Measurements from ENCODE around the gene SIDT1.
A peak's percentile ranks its signal among the peaks of the same experiment; 100 is the strongest.
"Not testable (repeated sequence)": the region's sequence is repeated elsewhere in the genome, so short reads cannot be mapped to it uniquely, and the experiment has no call there.

Gene SIDT1

DNA sequence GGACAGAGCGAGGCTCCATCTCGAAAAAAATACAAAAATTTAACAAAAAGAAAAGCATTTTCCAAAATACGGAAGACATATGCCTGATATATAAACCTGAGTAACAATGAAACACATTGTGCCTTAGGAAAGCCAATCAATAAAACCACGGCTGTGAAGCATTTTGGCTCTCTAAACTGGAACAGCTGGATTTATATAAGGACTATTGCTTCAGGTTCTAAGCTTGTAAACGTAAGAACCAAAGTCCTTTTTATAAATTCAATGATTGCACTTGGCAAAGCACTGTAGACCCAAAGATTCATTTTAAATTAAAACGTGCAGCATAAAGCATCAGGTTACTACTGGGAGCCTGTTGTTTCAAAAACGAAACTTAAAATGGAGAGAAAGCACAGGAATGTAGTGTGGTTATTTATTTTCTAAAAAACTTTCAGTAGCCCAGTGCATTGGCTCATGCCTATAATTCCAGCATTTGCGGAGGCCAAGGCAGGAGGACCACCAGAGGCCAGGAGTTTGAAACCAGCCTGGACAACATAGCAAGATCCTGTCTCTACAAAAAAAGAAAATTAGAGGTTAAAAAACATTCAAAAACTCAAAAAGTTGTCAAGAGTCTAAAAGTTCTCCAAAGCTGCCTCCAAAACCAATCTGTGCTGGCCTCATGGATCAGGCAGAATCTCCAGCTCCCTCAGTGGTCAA lies 102.6 kb downstream of the SIDT1 start:
- DNase-seq (ENCODE audit: low spot score) = no peak

- not testable (repeated sequence) for DNase-seq (ENCODE audit: low spot score)
Observed at GRCh38 chr3:113636034-113636433, 103.7 kb downstream of the SIDT1 start.

GRCh38 chr3:113637756-113638155 lies 105.4 kb downstream of the SIDT1 start:
- no peak for DNase-seq (ENCODE audit: low spot score)

GRCh38 chr3:113638910-113639309 lies 106.6 kb downstream of the SIDT1 start:
- DNase-seq (ENCODE audit: low spot score) = no peak

DNA sequence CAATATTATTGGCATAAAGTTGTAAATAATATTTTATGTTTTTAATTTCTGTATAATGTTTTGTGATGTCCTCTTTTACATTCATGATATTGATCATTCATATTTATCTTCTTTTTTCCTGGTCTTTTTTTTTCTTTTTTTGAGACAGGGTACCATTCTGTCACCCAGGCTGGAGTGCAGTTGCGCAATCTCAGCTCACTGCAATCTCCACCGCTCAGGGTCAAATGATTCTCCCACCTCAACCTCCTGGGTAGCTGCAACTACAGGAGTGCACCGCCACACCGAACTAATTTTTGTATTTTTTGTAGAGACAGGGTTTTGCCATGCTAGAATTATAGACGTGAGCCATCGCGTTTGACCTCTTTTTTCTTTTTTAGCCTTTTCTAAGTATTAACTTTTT lies 111.2 kb downstream of the SIDT1 start:
- no peak for DNase-seq (ENCODE audit: low spot score)

DNA sequence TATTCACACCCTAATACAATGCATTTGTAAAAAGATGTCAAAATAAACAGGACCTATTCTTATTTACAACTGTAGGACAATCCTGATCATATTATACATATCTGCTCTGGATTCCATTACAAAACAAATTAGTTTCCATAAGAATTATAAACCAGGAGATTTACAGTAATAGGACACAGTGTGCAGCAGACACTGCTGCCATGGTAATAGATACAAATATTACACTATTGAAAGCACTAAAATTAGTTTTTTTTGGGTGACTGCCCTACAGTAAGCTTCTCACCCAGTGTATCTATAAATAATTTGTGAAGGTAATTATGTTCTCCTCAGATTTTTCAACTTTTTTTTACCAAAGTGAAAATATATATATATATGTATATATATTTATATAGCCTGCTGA lies 116.2 kb downstream of the SIDT1 start:
- no peak for DNase-seq (ENCODE audit: low spot score)

DNA sequence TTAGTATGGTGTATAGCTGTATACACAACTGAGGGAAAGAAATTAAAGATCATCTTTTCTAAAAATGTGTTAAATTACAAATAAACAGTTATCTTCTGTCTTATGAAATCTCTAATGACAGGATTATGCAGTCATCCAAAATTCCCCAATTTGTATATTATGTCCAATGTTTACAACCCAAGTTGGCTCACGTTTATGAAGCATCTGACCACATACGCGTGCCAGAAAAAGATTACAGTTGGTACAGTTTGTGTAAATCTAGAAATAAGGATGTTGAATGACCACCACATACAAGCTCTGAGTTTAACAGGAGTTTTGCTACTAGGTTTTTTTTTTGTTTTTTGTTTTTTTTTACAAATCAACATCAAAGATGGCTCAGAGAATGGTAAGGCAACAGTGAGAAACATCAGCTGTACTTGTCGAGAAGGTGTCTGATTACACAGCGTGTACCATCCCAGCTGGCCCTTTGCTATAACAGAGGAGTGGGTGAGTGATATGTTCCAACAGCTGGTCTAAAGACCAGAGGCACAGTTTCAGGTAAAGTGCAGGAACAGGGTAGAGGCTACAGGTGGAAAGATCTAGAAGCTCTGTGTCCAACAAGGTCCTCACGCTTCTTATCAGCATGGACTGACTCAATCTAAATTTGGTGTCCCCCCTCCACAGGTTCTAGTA lies 117.0 kb downstream of the SIDT1 start:
- no peak for DNase-seq (ENCODE audit: low spot score)

DNA sequence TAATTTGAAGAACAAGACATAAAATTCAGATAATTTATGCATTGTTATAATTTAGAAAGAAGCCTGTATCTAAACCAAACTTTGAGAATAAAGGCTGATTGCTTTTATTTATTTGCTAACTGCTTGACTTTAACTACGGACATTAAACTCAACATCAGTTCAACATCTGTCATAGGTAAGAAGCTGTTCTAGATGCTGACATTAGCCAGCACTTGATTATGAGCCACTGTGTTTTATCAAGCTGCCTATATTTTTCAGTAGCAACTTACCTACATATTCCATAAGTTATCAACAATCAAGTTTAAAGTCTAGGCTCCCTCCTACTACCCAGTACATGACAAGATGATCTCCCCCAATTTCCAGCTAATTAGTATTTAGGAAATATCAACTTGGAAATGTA lies 122.0 kb downstream of the SIDT1 start:
- no peak for DNase-seq (ENCODE audit: low spot score)

GRCh38 chr3:113654851-113655250 lies 122.5 kb downstream of the SIDT1 start:
- no peak for DNase-seq (ENCODE audit: low spot score)

DNA sequence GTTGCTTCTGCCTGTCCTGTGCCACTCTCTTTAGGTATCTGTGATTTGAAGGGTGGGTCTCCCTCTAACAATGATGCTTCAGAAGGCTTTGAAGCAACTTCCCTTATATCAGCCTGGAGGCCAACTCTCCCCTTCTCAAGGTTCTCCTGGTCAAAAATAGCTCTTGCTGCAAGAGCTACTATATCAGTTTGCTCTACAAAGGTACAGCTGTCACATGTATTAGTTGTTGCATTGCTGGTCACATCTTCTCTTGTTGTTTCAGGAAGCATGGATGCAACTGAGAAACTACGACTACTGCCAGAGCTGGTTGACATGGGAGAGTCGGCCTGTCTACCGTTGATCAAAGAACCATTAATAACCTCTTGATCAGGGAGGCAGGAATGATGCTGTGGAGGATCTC lies 125.8 kb downstream of the SIDT1 start:
- DNase-seq (ENCODE audit: low spot score) = no peak

- DNase-seq (ENCODE audit: low spot score) = no peak
Observed at GRCh38 chr3:113659101-113659541, 126.8 kb downstream of the SIDT1 start.

DNA sequence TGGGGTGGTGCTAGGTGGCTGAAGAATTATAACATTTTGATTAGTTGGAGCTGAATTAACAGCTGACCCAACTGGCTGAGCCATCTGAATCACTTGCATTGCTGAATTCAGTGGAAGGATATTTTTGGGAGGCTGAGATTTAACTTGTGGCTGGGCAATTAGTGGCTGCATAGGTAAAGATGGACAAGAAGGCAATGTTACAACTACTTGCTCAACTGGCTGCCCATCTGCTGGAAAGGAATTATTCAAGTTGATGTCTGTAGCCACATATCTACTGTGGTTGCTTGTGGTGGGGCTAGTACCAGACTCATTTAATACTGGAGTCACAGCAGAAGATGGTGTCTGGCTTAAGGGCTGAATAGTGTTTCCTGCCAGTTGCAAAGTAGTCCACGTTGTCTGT lies 127.6 kb downstream of the SIDT1 start:
- no peak for DNase-seq (ENCODE audit: low spot score)

GRCh38 chr3:113660458-113660857 lies 128.1 kb downstream of the SIDT1 start:
- no peak for DNase-seq (ENCODE audit: low spot score)

DNA sequence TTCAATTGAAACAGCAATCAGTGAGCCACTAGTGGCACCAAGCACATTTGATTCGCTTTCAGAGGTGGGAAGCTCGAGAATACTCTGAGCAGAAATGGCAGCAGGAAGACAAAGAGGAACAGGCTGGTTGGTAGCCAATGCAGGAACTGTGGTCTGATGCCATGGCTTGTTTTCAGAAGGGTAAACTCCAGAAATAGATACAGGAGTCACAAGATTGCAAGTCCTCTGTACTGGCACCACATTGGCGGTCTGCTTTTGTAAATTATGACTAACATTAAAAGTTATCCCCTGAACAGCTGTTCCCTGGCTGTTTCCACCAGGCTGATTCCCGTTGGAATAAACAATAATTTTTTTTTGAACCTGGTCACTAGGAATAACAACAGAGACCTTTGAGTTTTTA lies 128.5 kb downstream of the SIDT1 start:
- no peak for DNase-seq (ENCODE audit: low spot score)

GRCh38 chr3:113662824-113663223 lies 130.5 kb downstream of the SIDT1 start:
- no peak for DNase-seq (ENCODE audit: low spot score)

GRCh38 chr3:113663324-113663750 lies 131.0 kb downstream of the SIDT1 start:
- peak; percentile 24 for DNase-seq (ENCODE audit: low spot score)

DNA sequence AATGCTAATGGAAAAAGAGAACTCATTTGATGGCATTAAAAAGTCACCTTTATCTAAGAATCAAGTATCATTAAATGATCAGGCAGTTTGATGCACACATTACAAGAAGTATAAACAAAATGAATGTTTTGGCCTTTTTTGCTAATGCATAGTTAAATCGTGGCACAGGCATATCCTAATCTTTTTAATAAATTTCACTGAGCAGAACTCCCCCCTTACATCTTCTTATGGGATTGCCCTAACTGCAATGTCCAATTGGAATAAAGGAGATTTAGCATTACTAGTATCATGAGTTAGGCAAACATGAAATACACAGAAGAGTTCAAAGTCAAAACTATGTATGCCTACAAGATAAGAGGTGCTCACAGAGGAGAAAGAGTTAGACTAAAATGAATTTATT lies 131.4 kb downstream of the SIDT1 start:
- no peak for DNase-seq (ENCODE audit: low spot score)

DNA sequence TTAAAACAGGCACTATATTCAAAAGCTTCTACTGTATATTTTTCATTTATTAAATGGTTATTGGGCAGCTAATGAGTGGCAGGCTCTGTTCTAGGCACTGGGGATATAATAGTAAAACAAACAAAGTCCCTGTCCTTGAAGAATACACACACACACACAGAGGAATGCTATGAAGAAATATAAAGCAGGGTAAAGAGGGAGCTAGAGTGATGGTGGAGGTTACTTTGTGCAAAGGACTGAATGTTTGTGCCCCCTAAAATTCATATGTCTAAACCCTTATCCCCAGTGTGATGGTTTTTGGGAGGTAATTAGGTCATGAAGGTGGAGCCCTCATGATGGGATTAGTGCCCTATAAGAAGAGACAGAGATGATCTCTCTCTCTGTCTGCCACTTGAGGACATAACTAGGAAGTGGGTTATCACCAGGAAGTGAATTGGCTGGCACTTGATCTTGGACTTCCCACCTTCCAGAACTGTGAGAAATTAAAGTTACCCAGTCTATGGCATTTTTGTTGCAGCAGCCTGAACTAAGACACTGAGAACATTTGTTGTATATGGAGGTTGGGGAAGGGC lies 132.3 kb downstream of the SIDT1 start:
- no peak for DNase-seq (ENCODE audit: low spot score)

DNA sequence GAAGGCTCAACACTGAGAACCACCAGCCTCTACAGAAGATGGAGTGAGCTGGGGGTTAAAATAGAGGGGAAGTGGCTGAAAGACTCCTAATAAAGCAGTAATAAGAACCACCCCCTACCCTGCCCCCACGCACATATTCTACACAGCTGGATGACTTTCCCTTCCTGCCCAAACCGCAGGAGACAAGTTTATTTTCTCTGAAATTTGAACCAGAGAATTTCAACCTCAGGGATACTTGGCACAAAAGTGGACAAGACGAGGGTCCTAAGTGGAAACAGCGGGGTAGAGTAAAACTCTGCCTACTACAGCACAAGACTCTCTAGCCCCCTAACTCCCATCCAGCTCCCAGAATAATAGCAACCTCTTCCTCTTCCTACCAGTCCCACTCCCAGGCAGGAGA lies 135.7 kb downstream of the SIDT1 start:
- no peak for DNase-seq (ENCODE audit: low spot score)

- DNase-seq (ENCODE audit: low spot score) = no peak
Observed at GRCh38 chr3:113673593-113673992, 141.2 kb downstream of the SIDT1 start.

DNA sequence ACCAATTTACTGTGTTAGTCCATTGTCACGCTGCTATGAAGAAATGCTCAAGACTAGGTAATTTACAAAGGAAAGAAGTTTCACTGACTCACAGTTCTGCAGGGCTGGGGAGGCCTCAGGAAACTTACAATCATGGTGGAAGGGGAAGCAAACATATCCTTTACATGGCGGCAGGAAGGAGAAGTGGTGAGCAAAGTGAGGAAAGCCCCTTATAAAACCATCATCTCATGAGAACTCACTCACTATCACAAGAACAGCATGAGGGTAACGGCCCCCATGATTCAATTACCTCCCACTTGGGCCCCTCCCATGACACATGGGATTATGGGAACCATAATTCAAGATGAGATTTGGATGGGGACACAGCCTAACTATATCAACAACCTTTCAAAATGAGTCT lies 143.9 kb downstream of the SIDT1 start:
- DNase-seq (ENCODE audit: low spot score) = no peak

GRCh38 chr3:113677737-113678136 lies 145.4 kb downstream of the SIDT1 start:
- DNase-seq (ENCODE audit: low spot score) = no peak

DNA sequence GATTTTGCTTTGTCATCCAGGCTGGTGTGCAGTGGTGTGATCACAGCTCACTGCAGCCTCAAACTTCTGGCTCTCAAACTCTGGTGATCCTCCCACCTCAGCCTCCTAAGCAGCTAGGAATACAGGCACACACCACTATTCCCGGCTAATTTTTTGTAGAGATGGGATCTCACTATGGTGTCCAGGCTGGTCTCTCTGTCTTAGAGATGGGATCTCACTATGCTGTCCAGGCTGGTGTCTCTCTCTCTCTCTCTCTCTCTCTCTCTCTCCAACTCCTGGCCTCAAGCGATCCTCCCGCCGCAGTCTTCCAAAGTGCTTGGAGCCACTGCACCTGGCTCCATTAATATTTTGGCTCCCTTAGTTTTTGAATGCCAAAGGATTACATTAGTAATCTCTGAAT lies 146.4 kb downstream of the SIDT1 start:
- DNase-seq (ENCODE audit: low spot score) = no peak
